Myocyte (in vitro differentiated cells): Measurements from ENCODE around the gene SLC5A12. TPM values are rescaled to one million over a fixed set of nuclear protein-coding genes. Genes with fewer than 3 reads are reported as not detected.
A peak's percentile ranks its signal among the peaks of the same experiment; 100 is the strongest.

ENCODE experiments used
- DNase-seq: peaks from one replicate; pipeline ENCODE4 v3.0.0-alpha.2; 2012; ENCODE audit warnings: low read depth
- polyA plus RNA-seq: library from polyadenylated mRNA; unstranded; fragments of >200 nt; gene quantifications from one replicate; pipeline ENCODE4 v1.2.1, GENCODE V29; 2012; ENCODE audit warnings: missing spikeins
- total RNA-seq: library from RNA; depleted of rRNA; stranded (reverse); fragments of >200 nt; gene quantifications from 2 replicates; pipeline ENCODE4 v1.2.3, GENCODE V29; 2014

Gene SLC5A12, protein sequence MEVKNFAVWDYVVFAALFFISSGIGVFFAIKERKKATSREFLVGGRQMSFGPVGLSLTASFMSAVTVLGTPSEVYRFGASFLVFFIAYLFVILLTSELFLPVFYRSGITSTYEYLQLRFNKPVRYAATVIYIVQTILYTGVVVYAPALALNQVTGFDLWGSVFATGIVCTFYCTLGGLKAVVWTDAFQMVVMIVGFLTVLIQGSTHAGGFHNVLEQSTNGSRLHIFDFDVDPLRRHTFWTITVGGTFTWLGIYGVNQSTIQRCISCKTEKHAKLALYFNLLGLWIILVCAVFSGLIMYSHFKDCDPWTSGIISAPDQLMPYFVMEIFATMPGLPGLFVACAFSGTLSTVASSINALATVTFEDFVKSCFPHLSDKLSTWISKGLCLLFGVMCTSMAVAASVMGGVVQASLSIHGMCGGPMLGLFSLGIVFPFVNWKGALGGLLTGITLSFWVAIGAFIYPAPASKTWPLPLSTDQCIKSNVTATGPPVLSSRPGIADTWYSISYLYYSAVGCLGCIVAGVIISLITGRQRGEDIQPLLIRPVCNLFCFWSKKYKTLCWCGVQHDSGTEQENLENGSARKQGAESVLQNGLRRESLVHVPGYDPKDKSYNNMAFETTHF
- 0.05 TPM in 1 of 2 replicates, not detected in the other for total RNA-seq
- polyA plus RNA-seq: 0.74 TPM

GRCh38 chr11:26721948-26722475, at the start of gene SLC5A12:
TSS of gene SLC5A12 (minus strand) at chr11:26722060. CDS start at chr11:26721714, 346 bp downstream.
- DNase-seq: no peak

DNA sequence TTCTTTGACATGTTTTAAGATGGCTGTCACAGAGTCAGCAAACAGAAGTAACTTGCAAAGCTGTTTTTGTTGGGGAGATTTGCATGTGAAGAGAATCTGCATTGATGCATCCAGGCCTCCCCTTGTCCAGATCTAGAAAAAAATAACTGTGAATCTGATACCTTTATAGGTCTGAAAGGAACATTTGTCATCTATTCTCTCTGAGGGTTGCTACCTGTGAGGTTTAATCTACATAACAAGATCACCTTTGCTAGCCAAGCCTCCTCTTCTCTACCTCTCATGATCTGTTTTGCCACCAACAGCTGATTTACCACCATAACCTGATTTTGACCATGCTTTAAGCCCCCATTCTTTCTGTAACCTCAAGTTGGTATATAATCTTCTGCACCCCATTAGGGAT, 47.2 kb upstream of the SLC5A12 start:
- DNase-seq: no peak

DNA sequence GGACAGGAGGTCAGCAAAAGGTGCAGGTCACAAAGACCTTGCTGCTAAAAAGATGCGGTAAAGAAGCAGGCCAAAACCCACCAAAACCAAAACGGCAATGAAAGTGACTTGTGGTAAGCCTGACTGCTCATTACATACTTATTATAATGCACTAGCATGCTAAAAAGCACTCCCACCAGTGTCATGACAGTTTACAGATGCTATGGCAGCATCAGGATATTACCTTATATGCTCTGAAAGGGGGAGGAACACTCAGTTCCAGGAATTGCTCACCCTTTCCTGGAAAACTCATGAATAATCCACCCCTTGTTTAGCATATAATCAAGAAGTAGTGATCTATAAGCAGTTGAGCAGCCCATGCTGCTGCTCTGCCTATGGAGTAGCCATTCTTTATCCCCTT, 45.2 kb upstream of the SLC5A12 start:
- DNase-seq: no peak

GRCh38 chr11:26765323-26765722, 43.5 kb upstream of the SLC5A12 start:
- DNase-seq: no peak

GRCh38 chr11:26764825-26765224, 43.0 kb upstream of the SLC5A12 start:
- DNase-seq: no peak

DNA sequence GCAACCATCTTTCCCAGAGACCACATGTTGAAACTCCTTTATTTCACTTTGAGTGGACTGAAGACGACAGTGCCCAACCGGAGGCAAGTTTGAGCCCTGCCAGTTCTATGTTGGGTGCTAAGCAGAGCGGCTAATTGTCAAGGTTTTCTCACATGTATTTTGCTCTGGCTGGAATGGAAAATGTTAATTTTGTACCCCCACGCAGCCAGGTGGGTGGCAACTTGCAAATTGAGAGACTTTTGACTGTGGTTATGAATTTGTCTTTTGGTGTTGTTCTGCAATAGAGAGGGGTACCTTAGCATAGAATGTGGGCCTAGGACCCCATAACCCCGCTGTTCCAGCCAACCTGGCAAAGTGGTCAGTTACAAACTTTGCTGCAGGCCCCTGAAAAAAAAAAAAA, 42.5 kb upstream of the SLC5A12 start:
- DNase-seq: no peak

DNA sequence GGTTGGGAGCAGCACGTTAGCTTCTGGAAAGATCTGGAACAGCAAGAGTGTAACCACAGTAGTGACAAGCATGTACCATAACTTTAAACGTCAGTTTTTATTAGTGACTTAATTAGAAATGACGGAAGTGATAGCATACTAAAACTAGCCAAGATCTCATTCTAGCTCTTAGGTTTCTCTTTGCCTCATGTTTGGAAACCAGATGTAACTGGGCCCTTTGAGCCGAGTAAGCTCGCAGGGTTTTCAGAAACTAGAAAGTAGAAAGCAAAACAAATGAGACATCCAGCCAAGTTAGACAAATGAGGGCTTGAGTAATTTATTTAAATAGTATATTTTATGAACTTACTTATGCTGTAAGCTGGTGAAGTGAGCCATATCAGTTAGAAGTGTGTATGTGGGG, 40.2 kb upstream of the SLC5A12 start:
- DNase-seq: no peak

DNA sequence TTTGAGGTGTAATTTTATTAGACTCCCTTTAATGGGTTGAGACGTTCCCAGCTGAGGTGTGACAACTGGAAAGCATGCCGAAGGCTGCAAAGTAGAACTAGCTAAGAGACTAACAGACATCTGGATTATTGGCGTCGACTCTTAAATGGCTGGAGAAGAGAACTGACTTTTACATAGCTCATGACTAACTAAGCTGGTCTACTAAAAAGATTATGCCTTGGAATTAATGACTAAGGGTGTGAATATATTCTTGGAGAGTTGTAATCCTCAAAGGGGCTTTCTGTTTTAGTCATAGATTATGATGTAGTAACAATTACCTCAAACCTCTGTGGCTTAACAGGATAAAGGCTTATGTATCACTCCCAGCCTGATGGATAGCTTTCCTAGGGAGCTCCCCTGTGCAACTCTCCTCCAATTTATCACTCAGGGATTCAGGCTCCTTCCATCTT, 39.5 kb upstream of the SLC5A12 start:
- DNase-seq: no peak

- no peak for DNase-seq
These were observed 36.1 kb upstream of the SLC5A12 start for GRCh38 chr11:26757995-26758394.

DNA sequence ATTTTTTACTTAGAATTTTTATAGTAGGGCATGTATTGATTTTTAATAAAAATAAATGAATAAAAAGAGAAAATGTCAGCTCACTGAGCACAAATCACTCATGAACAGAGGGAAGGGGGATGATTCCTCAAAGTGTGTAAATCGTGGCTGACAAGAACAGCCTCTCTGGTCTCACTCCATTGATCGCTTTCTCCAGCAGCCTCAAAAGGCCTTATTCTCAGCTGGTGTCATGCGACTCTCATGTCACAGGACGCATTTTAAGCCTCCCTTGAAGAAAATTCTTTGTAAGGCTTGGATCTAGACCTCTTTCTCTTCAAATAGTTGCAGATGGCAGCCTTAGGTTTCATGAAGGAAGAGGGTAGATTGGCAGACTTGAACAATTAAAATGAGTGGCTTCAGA, 33.9 kb upstream of the SLC5A12 start:
- DNase-seq: no peak

- DNase-seq: peak; percentile 73
These were observed 32.1 kb upstream of the SLC5A12 start for GRCh38 chr11:26753723-26754504.

- no peak for DNase-seq
These were observed 28.1 kb upstream of the SLC5A12 start for GRCh38 chr11:26749927-26750326.

DNA sequence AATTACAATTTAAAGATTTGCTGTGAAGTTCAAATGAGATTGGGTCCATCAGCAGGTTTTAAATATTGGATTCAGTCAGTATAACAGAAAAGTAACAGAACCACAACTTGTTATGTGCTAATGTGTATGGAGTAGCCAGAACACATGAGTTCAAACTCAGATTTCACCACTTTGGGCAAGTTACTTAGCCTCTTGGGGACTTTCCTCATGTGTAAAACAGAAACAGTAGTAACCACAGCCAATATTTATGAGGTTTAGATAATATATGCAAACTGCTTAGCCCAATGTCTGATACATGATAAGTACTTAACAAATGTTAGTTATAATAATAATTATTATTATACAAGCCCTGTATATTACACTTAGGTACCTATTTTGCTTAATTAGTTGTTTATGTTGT, 21.8 kb upstream of the SLC5A12 start:
- no peak for DNase-seq

DNA sequence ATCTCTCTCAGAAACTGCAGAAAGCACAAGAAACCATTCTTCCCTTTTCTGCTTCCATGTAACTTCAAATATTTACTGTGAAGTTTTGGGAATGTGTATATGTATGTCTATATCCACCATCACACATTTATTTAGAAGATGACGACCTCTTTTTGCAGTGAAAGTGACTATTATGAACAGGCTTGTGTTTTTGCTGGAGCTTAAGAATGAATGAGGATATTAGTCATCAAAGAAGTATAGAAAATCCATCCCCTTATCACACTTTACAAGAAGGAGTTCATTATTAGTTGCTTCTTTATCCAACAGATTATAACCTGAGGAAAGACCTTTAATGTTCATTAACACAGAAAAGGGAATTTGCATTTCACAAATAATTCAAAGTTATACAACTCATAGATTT, 21.1 kb upstream of the SLC5A12 start:
- DNase-seq: no peak

DNA sequence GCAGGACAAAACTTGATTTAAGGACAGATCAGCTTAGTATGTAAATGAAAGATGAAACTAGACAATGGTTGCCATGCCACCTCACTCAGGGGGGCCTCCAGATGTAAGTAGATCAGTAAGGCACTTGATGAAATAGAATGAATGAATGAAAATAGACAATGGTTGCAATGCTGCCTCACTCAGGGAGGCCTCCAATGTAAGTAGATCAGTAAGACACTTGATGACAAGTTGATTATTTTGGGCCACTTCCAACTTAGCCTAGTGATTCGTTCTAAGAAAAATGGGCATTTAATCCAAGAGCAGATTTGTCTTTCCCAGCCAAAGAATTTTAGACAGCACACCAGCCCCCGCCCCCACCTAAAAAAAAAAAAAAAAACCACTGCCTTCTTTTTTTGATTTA, 19.2 kb upstream of the SLC5A12 start:
- no peak for DNase-seq

DNA sequence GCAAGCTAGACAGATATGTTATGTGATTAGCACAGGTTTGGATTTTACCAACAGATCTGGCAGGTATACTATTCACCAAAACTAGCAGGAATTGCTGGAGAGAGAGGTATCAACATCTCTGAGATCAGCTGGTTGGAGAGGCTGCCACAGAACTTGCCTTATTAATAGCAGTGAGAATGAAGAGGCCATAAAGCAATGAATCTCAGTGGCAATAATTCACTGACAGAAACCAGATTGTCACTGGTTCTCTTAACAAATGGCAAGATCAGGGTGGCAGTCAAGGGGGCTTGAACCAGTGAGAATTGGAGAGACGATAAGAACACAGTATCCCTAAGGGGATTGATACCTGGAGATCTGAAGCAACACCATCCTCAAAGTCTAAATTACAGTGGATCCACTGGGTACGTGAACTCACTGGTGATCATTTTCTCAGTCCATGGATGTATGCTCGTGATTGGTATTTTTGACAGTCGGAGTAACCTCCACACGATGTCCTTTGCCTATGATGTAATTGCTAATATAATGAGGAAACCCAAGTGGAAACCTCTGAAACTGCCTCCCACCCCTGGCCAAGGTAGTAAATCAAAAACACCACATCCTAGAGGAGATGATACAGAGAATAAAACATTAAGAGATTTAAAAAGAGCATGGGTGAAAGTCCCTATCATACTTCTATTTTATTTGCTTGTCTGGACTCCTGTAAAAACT, 17.7 kb upstream of the SLC5A12 start:
- DNase-seq: no peak

GRCh38 chr11:26734691-26735090, 12.8 kb upstream of the SLC5A12 start:
- DNase-seq: no peak

GRCh38 chr11:26731084-26731456, 9.2 kb upstream of the SLC5A12 start:
- DNase-seq: no peak

- DNase-seq: peak; percentile 3
These were observed 8.7 kb upstream of the SLC5A12 start for GRCh38 chr11:26730414-26731083.

DNA sequence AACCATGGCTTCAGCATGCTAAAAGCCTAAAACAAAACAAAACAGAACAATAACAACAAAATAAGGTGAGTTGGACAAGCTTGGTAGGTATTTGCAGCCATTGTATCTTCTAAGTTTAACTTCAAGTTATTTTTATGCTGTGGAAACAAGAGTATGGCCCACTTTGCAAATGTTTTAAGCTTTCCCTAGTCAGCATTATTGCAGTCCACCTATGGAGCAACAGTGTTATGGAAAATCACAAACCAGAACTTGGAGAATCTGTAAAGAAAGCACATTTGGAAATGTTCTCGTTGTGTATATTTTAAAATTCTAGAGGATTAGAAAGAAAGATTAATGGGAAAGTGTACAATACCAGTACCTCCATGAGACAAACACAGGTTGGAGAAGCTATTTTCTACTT, 7.4 kb upstream of the SLC5A12 start:
- no peak for DNase-seq

DNA sequence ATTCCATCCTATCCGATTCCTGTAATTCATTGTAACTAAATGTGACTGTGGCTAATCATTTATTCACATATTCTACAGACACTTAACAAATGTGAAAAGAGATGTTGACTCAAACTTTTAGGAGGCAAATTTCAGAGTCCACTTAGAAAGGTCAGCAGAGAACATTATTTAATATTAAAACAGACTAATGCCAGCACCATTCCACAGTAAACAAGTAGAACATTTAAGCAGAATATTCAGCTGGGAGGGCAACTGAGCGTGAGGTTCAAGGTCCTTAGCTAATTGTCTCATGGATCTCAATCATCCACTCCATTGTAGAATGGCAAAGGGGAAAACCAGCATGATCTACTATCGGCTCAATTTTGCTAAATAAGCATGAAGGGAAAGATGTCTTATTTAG, 5.1 kb upstream of the SLC5A12 start:
- DNase-seq: no peak
